SU-DHL-6 (cell line): ENCODE data around the gene DIP2C.

Source experiments
- H2AFZ ChIP-seq: fragments of 200-600 bp; sonication (generic); 2 replicates; pipeline ENCODE4 v1.6.1; 2014; ENCODE audit warnings: low read depth, mild to moderate bottlenecking, moderate library complexity, mixed read lengths, antibody characterized with exemption, low read length; ENCODE audit not compliant: severe bottlenecking
- H3F3A ChIP-seq: fragments of 200-600 bp; shearing (Covaris generic); 2 replicates; pipeline ENCODE4 v1.6.0; 2016; ENCODE audit warnings: antibody characterized with exemption, mild to moderate bottlenecking; ENCODE audit not compliant: insufficient read depth
- H3K27ac ChIP-seq: fragments of 200-600 bp; sonication (generic); 2 replicates; pipeline ENCODE4 v1.5.1; 2016; ENCODE audit warnings: low read depth, mild to moderate bottlenecking, low read length, moderate library complexity, mixed read lengths
- H3K27me3 ChIP-seq: fragments of 200-600 bp; sonication (generic), shearing (Covaris generic); 2 replicates; pipeline ENCODE4 v1.6.0; 2014; ENCODE audit warnings: mild to moderate bottlenecking, low read length
- H3K36me3 ChIP-seq: fragments of 200-600 bp; sonication (generic); 2 replicates; pipeline ENCODE4 v1.6.1; 2014; ENCODE audit warnings: mild to moderate bottlenecking, low read length, mixed read lengths
- H3K4me2 ChIP-seq: fragments of 300-600, 200-600 bp; shearing (Covaris generic), sonication (generic); 2 replicates; pipeline ENCODE4 v1.6.0; 2014; ENCODE audit warnings: low read length, low read depth, mild to moderate bottlenecking; ENCODE audit not compliant: poor library complexity, severe bottlenecking
- H3K4me3 ChIP-seq: fragments of 200-600 bp; sonication (generic); 2 replicates; pipeline ENCODE4 v1.5.1; 2014; ENCODE audit warnings: antibody characterized with exemption, low read length, mild to moderate bottlenecking, mixed read lengths; ENCODE audit not compliant: insufficient read depth, poor library complexity, severe bottlenecking
- H3K79me2 ChIP-seq: fragments of 200-600 bp; sonication (generic); 2 replicates; pipeline ENCODE4 v1.6.1; 2014; ENCODE audit warnings: mild to moderate bottlenecking, low read length, moderate library complexity; ENCODE audit not compliant: insufficient read depth
- H3K9ac ChIP-seq: fragments of 200-600 bp; sonication (generic); 2 replicates; pipeline ENCODE4 v1.7.0; 2014; ENCODE audit warnings: mild to moderate bottlenecking, low read length
- H3K9me2 ChIP-seq: fragments of 200-600 bp; sonication (generic); replicated peaks from 2 replicates; pipeline ENCODE4 v1.6.1; 2014; ENCODE audit warnings: low read length; ENCODE audit not compliant: insufficient read depth
- H3K9me3 ChIP-seq: fragments of 200-600 bp; sonication (generic); 2 replicates; pipeline ENCODE4 v1.6.1; 2014; ENCODE audit warnings: low read length, mixed read lengths; ENCODE audit not compliant: insufficient read depth
- H4K20me1 ChIP-seq: fragments of 200-600 bp; sonication (generic); 2 replicates; pipeline ENCODE4 v1.6.1; 2014; ENCODE audit warnings: low read depth, mild to moderate bottlenecking, antibody characterized with exemption, low read length, moderate library complexity, mixed read lengths
- CTCF ChIP-seq: fragments of 200-600 bp; sonication (generic); IDR thresholded peaks from one replicate; pipeline ENCODE4 v1.5.1; 2017; ENCODE audit warnings: antibody characterized with exemption, mild to moderate bottlenecking, low read length, moderate library complexity; ENCODE audit not compliant: insufficient read depth, poor library complexity, severe bottlenecking
- EZH2phosphoT487 ChIP-seq: fragments of 200-600 bp; sonication (generic), shearing (Covaris generic); conservative IDR thresholded peaks from 2 replicates; pipeline ENCODE4 v1.6.1; 2018; ENCODE audit warnings: mild to moderate bottlenecking, antibody characterized with exemption, low read length, moderate library complexity, mixed read lengths

DIP2C gene

GRCh38 chr10:367636-368035 is 321.8 kb downstream of the DIP2C start:
- H3F3A ChIP-seq = no peaks in the 10 kb centered on the region
- no peak overlapping the region for H3K9ac ChIP-seq
- H3K4me2 ChIP-seq = no peak overlapping the region
- H3K27ac ChIP-seq = no peak overlapping the region
- no peaks in the 10 kb centered on the region for H3K36me3 ChIP-seq
- H3K9me2 ChIP-seq = no peaks in the 10 kb centered on the region
- TF ChIP-seq EZH2phosphoT487 (no peak), CTCF (no peak)
- no peaks in the 10 kb centered on the region for H3K79me2 ChIP-seq
- no peak overlapping the region for H3K4me3 ChIP-seq
- no peaks in the 10 kb centered on the region for H3K9me3 ChIP-seq
- H4K20me1 ChIP-seq = no peaks in the 10 kb centered on the region
- H2AFZ ChIP-seq = no peak overlapping the region
- H3K27me3 ChIP-seq = no peaks in the 10 kb centered on the region

- no peaks in the 10 kb centered on the region for H3K9me2 ChIP-seq
- H3K79me2 ChIP-seq = no peaks in the 10 kb centered on the region
- H4K20me1 ChIP-seq = no peaks in the 10 kb centered on the region
- H3F3A ChIP-seq = no peaks in the 10 kb centered on the region
- H2AFZ ChIP-seq = no peak overlapping the region
- H3K9ac ChIP-seq = no peak overlapping the region
- no peaks in the 10 kb centered on the region for H3K9me3 ChIP-seq
- H3K4me3 ChIP-seq = no peak overlapping the region
- TF ChIP-seq CTCF = no peak
- TF ChIP-seq EZH2phosphoT487 = no peak
- H3K27ac ChIP-seq = no peak overlapping the region
- H3K36me3 ChIP-seq = no peaks in the 10 kb centered on the region
- H3K4me2 ChIP-seq = no peak overlapping the region
- H3K27me3 ChIP-seq = no peaks in the 10 kb centered on the region
Observed at GRCh38 chr10:366186-366585, 323.3 kb downstream of the DIP2C start.

- no peak for TF ChIP-seq CTCF
- TF ChIP-seq EZH2phosphoT487 = no peak
- Histone ChIP-seq H3K4me3 (no peak overlapping the region), H3K9ac (no peak overlapping the region), H3K9me2 (no peaks in the 10 kb centered on the region), H3K9me3 (no peaks in the 10 kb centered on the region), H3K27ac (no peak overlapping the region), H4K20me1 (no peaks in the 10 kb centered on the region), H2AFZ (no peak overlapping the region), H3F3A (no peaks in the 10 kb centered on the region), H3K79me2 (no peaks in the 10 kb centered on the region), H3K4me2 (no peak overlapping the region), H3K36me3 (no peaks in the 10 kb centered on the region), H3K27me3 (no peaks in the 10 kb centered on the region)
Observed at GRCh38 chr10:364267-364775, 325.1 kb downstream of the DIP2C start.
